GM12801 (cell line): ENCODE results near the gene BTBD19.

Source experiments
- TF ChIP-seq, protein P1 (sequence below): IDR thresholded peaks from one replicate; pipeline ENCODE4 v1.5.1; 2011; ENCODE audit warnings: control low read depth; ENCODE audit not compliant: insufficient read length; ENCODE audit errors: extremely low read depth

Gene BTBD19

DNA sequence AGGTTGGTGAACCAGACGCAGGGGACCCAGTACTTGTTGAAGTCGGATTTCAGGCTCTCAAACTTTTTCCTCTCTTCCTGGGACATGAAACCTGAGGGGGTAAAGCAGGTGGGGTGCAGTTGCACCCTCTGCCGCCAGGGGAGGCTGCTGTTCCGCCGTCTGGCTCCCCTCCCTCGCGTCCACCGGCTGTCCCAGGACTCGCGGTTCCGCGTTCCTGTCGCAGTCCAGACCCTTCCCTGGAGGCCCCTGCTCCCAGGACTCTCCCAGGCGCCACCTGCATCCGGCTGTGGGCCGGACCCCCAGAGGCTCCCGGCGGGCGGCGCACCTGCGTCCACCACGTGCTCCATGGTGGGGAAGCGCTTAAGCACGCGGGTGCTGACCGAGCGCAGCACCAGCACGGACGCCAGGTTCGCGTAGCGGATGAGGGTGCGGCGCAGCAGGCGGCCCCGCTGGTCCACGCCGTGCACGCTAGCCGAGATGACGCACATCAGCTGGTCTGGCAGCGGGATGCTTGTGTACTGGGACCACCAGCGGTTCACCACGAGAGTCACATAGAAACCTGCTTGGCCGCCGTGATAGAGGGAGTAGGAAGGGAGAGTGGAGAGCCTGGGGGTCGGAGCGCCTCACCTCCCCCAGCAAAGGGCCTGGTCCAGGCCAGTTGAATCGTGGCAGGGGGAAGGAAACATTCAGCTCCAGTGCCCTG lies 22.0 kb upstream of the BTBD19 start:
- TF ChIP-seq, protein P1, sequence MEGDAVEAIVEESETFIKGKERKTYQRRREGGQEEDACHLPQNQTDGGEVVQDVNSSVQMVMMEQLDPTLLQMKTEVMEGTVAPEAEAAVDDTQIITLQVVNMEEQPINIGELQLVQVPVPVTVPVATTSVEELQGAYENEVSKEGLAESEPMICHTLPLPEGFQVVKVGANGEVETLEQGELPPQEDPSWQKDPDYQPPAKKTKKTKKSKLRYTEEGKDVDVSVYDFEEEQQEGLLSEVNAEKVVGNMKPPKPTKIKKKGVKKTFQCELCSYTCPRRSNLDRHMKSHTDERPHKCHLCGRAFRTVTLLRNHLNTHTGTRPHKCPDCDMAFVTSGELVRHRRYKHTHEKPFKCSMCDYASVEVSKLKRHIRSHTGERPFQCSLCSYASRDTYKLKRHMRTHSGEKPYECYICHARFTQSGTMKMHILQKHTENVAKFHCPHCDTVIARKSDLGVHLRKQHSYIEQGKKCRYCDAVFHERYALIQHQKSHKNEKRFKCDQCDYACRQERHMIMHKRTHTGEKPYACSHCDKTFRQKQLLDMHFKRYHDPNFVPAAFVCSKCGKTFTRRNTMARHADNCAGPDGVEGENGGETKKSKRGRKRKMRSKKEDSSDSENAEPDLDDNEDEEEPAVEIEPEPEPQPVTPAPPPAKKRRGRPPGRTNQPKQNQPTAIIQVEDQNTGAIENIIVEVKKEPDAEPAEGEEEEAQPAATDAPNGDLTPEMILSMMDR = peak; percentile 88

DNA sequence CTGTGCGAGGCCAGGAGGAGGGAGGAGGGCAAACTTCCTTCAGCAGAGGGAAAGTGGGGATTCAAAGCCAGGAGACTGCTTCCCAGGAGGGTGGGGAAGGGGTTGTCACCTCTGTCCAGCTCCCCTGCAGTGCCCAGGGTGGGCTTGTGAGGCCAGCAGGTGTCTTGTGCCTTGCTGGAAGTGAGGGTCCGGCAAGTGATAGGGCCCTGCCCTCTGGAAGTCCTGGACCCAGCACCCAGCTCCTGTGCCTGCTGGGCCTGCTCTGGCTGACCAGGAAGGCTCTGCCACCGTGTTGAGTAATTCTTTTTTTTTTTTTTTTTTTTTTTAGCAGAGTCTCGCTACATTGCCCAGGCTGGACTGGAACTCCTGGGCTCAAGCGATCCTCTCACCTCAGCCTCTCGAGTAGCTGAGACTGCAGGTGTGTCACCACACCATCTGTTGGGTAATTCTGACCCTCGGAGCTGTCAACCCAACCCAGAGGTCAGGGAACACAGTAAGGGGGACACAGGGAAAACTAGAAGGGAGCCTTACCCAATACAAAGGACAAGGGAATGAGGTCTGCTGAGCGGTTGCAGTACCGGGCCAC lies 21.4 kb upstream of the BTBD19 start:
- TF ChIP-seq, protein P1 = no peak

DNA sequence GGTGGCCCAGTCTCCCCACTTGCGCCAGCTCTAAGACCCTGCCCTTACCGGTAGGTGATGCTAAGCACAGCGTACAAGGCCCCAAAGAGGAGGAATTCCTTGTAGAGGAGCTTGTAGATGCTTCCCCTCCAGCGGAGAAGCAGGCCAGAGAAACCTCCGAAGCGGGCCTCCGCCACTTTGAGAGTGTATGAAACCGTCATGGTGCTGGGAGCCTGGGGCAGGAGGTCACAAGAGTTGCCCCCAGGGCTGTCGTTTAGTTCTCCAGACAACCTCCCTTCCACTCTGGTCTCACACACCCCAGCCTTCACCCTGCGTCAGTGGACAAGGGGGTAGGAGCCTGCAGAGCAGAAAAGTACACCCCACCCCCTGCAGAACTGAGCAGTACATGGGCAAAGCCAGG lies 20.8 kb upstream of the BTBD19 start:
- TF ChIP-seq, protein P1 = no peak

DNA sequence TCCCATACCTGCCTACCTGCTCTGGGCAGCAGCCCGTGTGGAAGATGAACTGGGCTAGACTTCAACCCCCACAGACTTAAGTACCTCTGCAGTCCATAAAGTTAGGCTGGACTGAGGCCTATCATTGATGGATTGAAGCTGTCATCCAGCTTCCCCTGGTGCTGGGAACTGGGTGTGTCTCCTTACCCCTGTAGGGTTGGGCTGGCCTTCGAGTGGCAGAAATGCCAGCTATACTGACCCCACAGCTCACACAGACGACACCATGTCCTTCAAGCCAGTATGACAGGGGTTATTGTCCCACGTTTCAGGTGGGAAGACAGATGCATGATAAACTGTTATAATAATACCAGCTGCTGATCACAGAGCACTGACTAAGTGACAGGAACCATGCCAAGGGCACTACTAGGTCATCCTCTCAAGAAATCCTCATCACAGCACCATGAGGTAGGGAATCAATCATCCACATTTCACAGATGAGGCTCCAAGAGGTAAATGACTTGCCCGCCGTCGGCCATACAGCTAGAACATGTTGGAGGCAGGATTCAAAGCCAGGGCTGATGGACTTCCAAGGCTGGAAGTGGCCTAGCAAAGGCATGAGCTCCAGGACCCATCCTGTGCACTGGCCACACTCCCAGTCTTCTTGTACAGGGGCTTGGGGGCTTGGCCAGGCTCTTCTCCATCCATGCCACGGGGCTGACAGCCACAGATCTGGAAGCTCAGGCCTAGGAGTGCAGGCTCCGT lies 20.0 kb upstream of the BTBD19 start, which contains the start of gene BEST4:
TSS of gene BEST4 (minus strand) at position 51 of the 741 bp plus-strand sequence. CDS start 465 bp downstream, outside the sequence.
- TF ChIP-seq, protein P1 = no peak

DNA sequence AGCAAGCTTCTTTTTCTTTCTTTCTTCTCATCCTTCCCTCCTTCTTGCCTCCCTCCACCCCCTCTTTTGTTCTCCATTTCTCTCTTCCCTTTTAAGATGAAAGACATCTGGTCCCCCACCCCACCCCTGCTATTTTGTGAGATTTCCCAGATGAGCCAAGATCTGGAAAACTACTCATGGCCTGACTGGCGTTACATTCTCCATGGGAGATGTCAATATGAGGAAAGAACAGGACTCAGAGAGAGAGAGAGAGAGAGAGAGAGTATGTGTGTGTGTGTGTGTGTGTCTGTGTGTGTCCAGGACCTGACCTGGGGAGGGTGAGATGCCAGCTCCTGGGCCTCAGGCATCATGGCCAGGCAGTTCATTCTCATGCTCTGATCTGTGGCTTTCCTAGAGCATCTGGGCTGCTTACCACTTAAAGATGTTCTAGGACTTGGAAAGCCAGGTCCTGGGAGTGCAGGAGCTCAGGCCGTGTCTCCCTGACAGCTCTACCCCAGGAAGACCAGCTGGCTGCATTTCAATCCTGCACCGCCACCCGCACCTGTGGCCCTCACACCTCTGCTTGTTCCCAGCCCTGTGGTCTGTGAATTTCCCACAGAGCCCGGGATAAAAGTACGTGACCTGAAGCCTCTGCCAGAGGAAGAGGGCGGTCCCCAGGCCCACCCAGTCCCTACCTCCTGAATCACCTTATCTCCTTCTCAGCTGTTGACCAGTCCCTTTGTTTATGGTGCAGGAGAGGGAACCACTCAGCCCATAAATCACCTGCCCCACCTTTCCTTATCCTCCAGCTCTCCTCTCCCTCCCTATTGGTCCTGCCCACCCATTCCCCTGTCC lies 17.1 kb upstream of the BTBD19 start:
- TF ChIP-seq, protein P1 = no peak

DNA sequence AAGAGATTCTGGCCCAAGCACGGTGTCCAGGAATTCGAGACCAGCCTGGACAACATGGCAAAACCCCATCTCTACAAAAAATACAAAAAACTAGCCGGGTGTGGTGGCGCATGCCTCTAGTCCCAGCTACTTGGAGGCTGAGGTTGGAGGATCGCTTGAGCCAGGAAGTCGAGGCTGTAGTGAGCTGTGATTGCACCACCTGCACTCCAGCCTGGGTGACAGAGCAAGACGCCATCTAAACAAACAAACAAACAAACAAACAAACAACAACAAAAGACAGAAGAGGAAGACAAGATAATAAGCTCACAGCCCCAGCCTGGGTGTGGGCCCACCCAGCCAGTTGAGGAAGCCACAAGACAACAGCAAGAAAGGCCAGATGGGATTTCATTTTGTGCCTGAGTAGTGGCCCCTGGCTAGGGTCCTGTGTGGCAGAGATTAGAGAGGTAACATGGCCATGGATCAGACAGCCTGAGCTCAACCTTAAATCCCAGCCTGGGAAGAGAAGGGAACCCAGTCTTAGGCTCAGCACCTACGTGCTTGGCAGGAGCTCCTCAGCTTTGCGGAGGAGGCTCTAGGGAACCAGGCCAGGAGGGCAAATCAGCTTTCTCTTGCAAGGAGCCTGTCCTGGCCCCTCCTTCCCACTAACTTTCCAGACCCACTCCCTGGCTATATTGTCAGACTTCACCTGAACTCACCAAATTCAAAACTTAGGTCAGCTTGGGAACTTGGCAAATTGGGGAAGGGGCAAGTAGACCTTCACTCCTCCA lies 15.4 kb upstream of the BTBD19 start:
- TF ChIP-seq, protein P1 = no peak
